SH-SY5Y (cell line): ENCODE data around the gene PMEPA1.

Experiments used
- GATA2 ChIP-seq: IDR thresholded peaks from 2 replicates; pipeline ENCODE4 v1.6.1; 2011; ENCODE audit warnings: mild to moderate bottlenecking, low read depth, low read length
- GATA3 ChIP-seq: IDR thresholded peaks from 2 replicates; pipeline ENCODE4 v1.6.1; 2011; ENCODE audit warnings: low read depth, mild to moderate bottlenecking, low read length, moderate library complexity

- TF ChIP-seq GATA2 (no peak), GATA3 (no peak)
These were observed 33.8 kb upstream of the PMEPA1 start for GRCh38 chr20:57743450-57744095.
